M059J (cell line): ENCODE results near the gene NCR3LG1. TPM values are rescaled to one million over a fixed set of nuclear protein-coding genes. Genes with fewer than 3 reads are reported as not detected.

Experiments used
- DNase-seq: peaks from one replicate; pipeline ENCODE4 v3.0.0-alpha.2; 2012; ENCODE audit warnings: low read depth
- total RNA-seq: library from RNA; depleted of rRNA; stranded (reverse); fragments of >200 nt; shearing (Covaris generic); gene quantifications from 2 replicates; pipeline ENCODE4 v1.2.3, GENCODE V29; 2014

NCR3LG1 gene
- total RNA-seq, 1 experiment from 2014 or later, result 0.49 TPM

GRCh38 chr11:17371614-17372013 lies 20.0 kb downstream of the NCR3LG1 start:
- peak; percentile 19 for DNase-seq

GRCh38 chr11:17375547-17375946 lies 23.9 kb downstream of the NCR3LG1 start:
- DNase-seq, result no peak

GRCh38 chr11:17376493-17376892 lies 24.9 kb downstream of the NCR3LG1 start:
- no peak for DNase-seq

GRCh38 chr11:17378655-17379054 lies 27.1 kb downstream of the NCR3LG1 start:
- no peak for DNase-seq

- no peak for DNase-seq
Observed at GRCh38 chr11:17379383-17380180, 28.0 kb downstream of the NCR3LG1 start.

GRCh38 chr11:17381156-17381555 lies 29.6 kb downstream of the NCR3LG1 start:
- DNase-seq, result peak; percentile 41

- DNase-seq, result no peak
Observed at GRCh38 chr11:17382046-17382728, 30.6 kb downstream of the NCR3LG1 start.

GRCh38 chr11:17383461-17383860 lies 31.9 kb downstream of the NCR3LG1 start:
- no peak for DNase-seq

GRCh38 chr11:17384002-17384511 lies 32.5 kb downstream of the NCR3LG1 start:
- DNase-seq, result peak; percentile 81

GRCh38 chr11:17385492-17385891 lies 33.9 kb downstream of the NCR3LG1 start:
- no peak for DNase-seq

- no peak for DNase-seq
Observed at GRCh38 chr11:17385926-17386325, 34.3 kb downstream of the NCR3LG1 start.

- peak; percentile 43 for DNase-seq
Observed at GRCh38 chr11:17386331-17387084, 34.9 kb downstream of the NCR3LG1 start.

GRCh38 chr11:17387254-17387653 lies 35.7 kb downstream of the NCR3LG1 start:
- no peak for DNase-seq

GRCh38 chr11:17387811-17388210 lies 36.2 kb downstream of the NCR3LG1 start:
- DNase-seq, result no peak

- DNase-seq, result no peak
Observed at GRCh38 chr11:17388609-17389210, 37.1 kb downstream of the NCR3LG1 start, which contains the start of gene KCNJ11. Gene KCNJ11 (minus strand): TSS chr11:17388659. CDS start chr11:17388091, 568 bp downstream.

- DNase-seq, result peak; percentile 50
Observed at GRCh38 chr11:17389211-17389956, 37.8 kb downstream of the NCR3LG1 start.

GRCh38 chr11:17389957-17390649 lies 38.5 kb downstream of the NCR3LG1 start:
- DNase-seq, result no peak

- DNase-seq, result no peak
Observed at GRCh38 chr11:17391493-17392355, 40.1 kb downstream of the NCR3LG1 start.

GRCh38 chr11:17392872-17393271 lies 41.3 kb downstream of the NCR3LG1 start:
- DNase-seq, result no peak
